ENCODE results near the gene SLCO3A1. TPM values are rescaled to one million over a fixed set of nuclear protein-coding genes. Genes with fewer than 3 reads are reported as not detected.

SLCO3A1 gene
- total RNA-seq, 2 donors from 2014 or later, result 7.2 to 11.4 TPM

DNA sequence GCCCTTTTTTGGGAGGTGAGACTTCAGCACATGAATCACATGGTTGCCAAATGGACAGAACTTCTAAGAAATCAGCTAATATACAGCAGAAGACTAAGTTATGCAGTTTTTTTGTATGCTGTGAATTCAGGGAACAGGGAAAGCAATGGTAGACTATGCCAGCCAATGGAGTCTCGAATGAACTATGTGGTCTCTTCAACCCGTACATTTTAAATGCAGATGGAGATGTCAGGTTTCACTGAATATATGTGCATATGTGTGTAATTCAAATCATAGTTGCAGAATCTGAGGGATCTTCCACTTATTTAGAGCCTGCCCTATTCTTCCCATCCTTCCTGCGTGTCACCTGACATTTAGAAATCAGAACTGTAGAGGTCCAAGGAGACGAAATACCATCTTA, 187.9 kb downstream of the SLCO3A1 start:
- no peak overlapping the region for H3K4me3 Mint-ChIP-seq
- Histone ChIP-seq H3K9ac (ENCODE audit: extremely low read depth, low read length, poor library complexity, severe bottlenecking) (no peak overlapping the region), H3K36me3 (ENCODE audit: control insufficient read depth, insufficient read depth, low read length) (no peaks in the 10 kb centered on the region), H3K4me1 (ENCODE audit: control insufficient read depth, insufficient read depth, low read length) (no peaks in the 10 kb centered on the region), H3K27me3 (ENCODE audit: control insufficient read depth, insufficient read depth, low read length, poor library complexity, severe bottlenecking) (no peaks in the 10 kb centered on the region), H3K9me3 (ENCODE audit: control insufficient read depth, low read length) (no peaks in the 10 kb centered on the region), H3K4me3 (ENCODE audit: low read length) (no peak overlapping the region), H3K27ac (ENCODE audit: low read depth, low read length) (no peak overlapping the region)
- H3K4me1 Mint-ChIP-seq, result no peaks in the 10 kb centered on the region
- H3K36me3 Mint-ChIP-seq (ENCODE audit: low read depth), result no peaks in the 10 kb centered on the region
- DNase-seq, result no peak
- H3K27me3 Mint-ChIP-seq (ENCODE audit: insufficient read depth), result peaks cover 5% of the 10 kb centered on the region
- no peak overlapping the region for H3K27ac Mint-ChIP-seq
- WGBS, 2 experiments (ENCODE audit: insufficient coverage in 1 of 2, insufficient read length in 1 of 2), result 85 to 92% methylated on average over 3 to 4 of the region's 4 CpGs
- H3K9me3 Mint-ChIP-seq, result peaks cover 12% of the 10 kb centered on the region
- TF ChIP-seq, protein P1, sequence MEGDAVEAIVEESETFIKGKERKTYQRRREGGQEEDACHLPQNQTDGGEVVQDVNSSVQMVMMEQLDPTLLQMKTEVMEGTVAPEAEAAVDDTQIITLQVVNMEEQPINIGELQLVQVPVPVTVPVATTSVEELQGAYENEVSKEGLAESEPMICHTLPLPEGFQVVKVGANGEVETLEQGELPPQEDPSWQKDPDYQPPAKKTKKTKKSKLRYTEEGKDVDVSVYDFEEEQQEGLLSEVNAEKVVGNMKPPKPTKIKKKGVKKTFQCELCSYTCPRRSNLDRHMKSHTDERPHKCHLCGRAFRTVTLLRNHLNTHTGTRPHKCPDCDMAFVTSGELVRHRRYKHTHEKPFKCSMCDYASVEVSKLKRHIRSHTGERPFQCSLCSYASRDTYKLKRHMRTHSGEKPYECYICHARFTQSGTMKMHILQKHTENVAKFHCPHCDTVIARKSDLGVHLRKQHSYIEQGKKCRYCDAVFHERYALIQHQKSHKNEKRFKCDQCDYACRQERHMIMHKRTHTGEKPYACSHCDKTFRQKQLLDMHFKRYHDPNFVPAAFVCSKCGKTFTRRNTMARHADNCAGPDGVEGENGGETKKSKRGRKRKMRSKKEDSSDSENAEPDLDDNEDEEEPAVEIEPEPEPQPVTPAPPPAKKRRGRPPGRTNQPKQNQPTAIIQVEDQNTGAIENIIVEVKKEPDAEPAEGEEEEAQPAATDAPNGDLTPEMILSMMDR (conservative IDR thresholded peaks at IDR 0.05), result no peak

- no peak for DNase-seq
- H3K4me1 ChIP-seq (ENCODE audit: control insufficient read depth, insufficient read depth, low read length), result no peaks in the 10 kb centered on the region
- 86 to 88% methylated on average over 2 to 3 of the region's 3 CpGs for WGBS, 2 experiments (ENCODE audit: insufficient coverage in 1 of 2, insufficient read length in 1 of 2)
- H3K27ac Mint-ChIP-seq, result no peak overlapping the region
- no peak overlapping the region for H3K27ac ChIP-seq (ENCODE audit: low read depth, low read length)
- no peaks in the 10 kb centered on the region for H3K27me3 ChIP-seq (ENCODE audit: control insufficient read depth, insufficient read depth, low read length, poor library complexity, severe bottlenecking)
- H3K4me1 Mint-ChIP-seq, result no peaks in the 10 kb centered on the region
- H3K4me3 ChIP-seq (ENCODE audit: low read length), result no peak overlapping the region
- TF ChIP-seq, protein P1 (conservative IDR thresholded peaks at IDR 0.05), result no peak
- H3K9ac ChIP-seq (ENCODE audit: extremely low read depth, low read length, poor library complexity, severe bottlenecking), result no peak overlapping the region
- H3K9me3 ChIP-seq (ENCODE audit: control insufficient read depth, low read length), result no peaks in the 10 kb centered on the region
- H3K36me3 Mint-ChIP-seq (ENCODE audit: low read depth), result no peaks in the 10 kb centered on the region
- peaks cover 12% of the 10 kb centered on the region for H3K9me3 Mint-ChIP-seq
- H3K4me3 Mint-ChIP-seq, result no peak overlapping the region
- peaks cover 5% of the 10 kb centered on the region for H3K27me3 Mint-ChIP-seq (ENCODE audit: insufficient read depth)
- H3K36me3 ChIP-seq (ENCODE audit: control insufficient read depth, insufficient read depth, low read length), result no peaks in the 10 kb centered on the region
Measured at GRCh38 chr15:92043283-92043682, 189.8 kb downstream of the SLCO3A1 start.

- TF ChIP-seq, protein P1 (conservative IDR thresholded peaks at IDR 0.05), result no peak
- H3K4me1 Mint-ChIP-seq, result no peaks in the 10 kb centered on the region
- 92% methylated on average over 10 of the region's 10 CpGs for whole genome bisulfite sequencing, 2 experiments (ENCODE audit: insufficient coverage in 1 of 2, insufficient read length in 1 of 2)
- H3K9me3 ChIP-seq (ENCODE audit: control insufficient read depth, low read length), result no peaks in the 10 kb centered on the region
- no peaks in the 10 kb centered on the region for H3K36me3 Mint-ChIP-seq (ENCODE audit: low read depth)
- no peak overlapping the region for H3K27ac ChIP-seq (ENCODE audit: low read depth, low read length)
- H3K9me3 Mint-ChIP-seq, result peaks cover 1% of the 10 kb centered on the region
- no peak overlapping the region for H3K27ac Mint-ChIP-seq
- no peaks in the 10 kb centered on the region for H3K27me3 ChIP-seq (ENCODE audit: control insufficient read depth, insufficient read depth, low read length, poor library complexity, severe bottlenecking)
- H3K36me3 ChIP-seq (ENCODE audit: control insufficient read depth, insufficient read depth, low read length), result no peaks in the 10 kb centered on the region
- H3K9ac ChIP-seq (ENCODE audit: extremely low read depth, low read length, poor library complexity, severe bottlenecking), result no peak overlapping the region
- H3K4me3 ChIP-seq (ENCODE audit: low read length), result no peak overlapping the region
- no peak overlapping the region for H3K4me3 Mint-ChIP-seq
- DNase-seq, result no peak
- H3K4me1 ChIP-seq (ENCODE audit: control insufficient read depth, insufficient read depth, low read length), result no peaks in the 10 kb centered on the region
- H3K27me3 Mint-ChIP-seq (ENCODE audit: insufficient read depth), result peaks cover 2% of the 10 kb centered on the region
Measured at GRCh38 chr15:92044203-92044909, 190.8 kb downstream of the SLCO3A1 start.

Measured in endodermal cell (in vitro differentiated cells).